Heart right ventricle (tissue), 16 donors: ENCODE measurements around the gene FOLR2. TPM values are rescaled to one million over a fixed set of nuclear protein-coding genes. Genes with fewer than 3 reads are reported as not detected.

Experiments used
- ATAC-seq, 8 donors: fragments of 200-7000 bp; cut with Tn5 transposase; one replicate each; pipeline ENCODE4 v1.9.1; 2020; ENCODE audit warnings: mild to moderate bottlenecking in 8 of 8, moderate library complexity in 8 of 8, moderate number of reproducible peaks in 1 of 8
- DNase-seq, 2 donors: peaks; one replicate each; pipeline ENCODE4 v3.0.0-alpha.2; 2020
- H3K27ac ChIP-seq, 10 donors: fragments of 200-600 bp; sonication (generic) in 2 of 10; one replicate each; pipeline versions ENCODE4 v1.5.0 to v1.8.0; 2020 to 2022; ENCODE audit warnings: mild to moderate bottlenecking in 3 of 10
- H3K27me3 ChIP-seq, 7 donors: fragments of 200-600 bp; one replicate each; pipeline ENCODE4 v1.8.0; 2021 to 2022; ENCODE audit warnings: mild to moderate bottlenecking in 2 of 7
- H3K36me3 ChIP-seq, 9 donors: fragments of 200-600 bp; sonication (generic) in 1 of 9; one replicate each; pipeline versions ENCODE4 v1.5.0 to v1.8.0; 2020 to 2022; ENCODE audit warnings: mild to moderate bottlenecking in 2 of 9
- H3K4me1 ChIP-seq, 9 donors: fragments of 200-600 bp; sonication (generic) in 1 of 9; one replicate each; pipeline versions ENCODE4 v1.5.0 to v1.8.0; 2020 to 2022; ENCODE audit warnings: mild to moderate bottlenecking in 4 of 9
- H3K4me3 ChIP-seq, 10 donors: fragments of 200-600 bp; sonication (generic) in 2 of 10; one replicate each; pipeline versions ENCODE4 v1.5.0 to v1.8.0; 2020 to 2022; ENCODE audit warnings: mild to moderate bottlenecking in 7 of 10, moderate library complexity in 2 of 10
- H3K9me3 ChIP-seq, 11 donors: fragments of 200-600 bp in 10 of 11; sonication (generic) in 2 of 11; one replicate each; pipeline versions ENCODE4 v1.5.0 to v1.8.0; 2013 to 2022; ENCODE audit warnings: mild to moderate bottlenecking in 2 of 11, control low read depth in 1 of 11, moderate library complexity in 1 of 11
- WGBS, 2 donors: extraction: QIAGEN DNeasy Blood & Tissue Kit; methylation state at CpG; one replicate each; pipeline ENCODE4 v1.1.7; 2013; ENCODE audit warnings: inconsistent platforms in 1 of 2; 5-methylcytosine and 5-hydroxymethylcytosine counted together
- intact Hi-C, 10 donors: fragments of 100-400 bp; cut with DNase I; formaldehyde crosslinking; loops; one replicate each; pipeline versions ENCODE4 v1.11.1 to v1.14.2; 2022
- polyA plus RNA-seq, 2 donors: library from polyadenylated mRNA; stranded (reverse); fragments of 200-250 nt; gene quantifications; one replicate each; pipeline ENCODE4 v1.2.3, GENCODE V29; 2013
- total RNA-seq, 10 donors: library from RNA; stranded (reverse); fragmentation: NEBNext Ultra II Directional in 3 of 10; extraction: Animal tissue kit (Norgen Biotek cat#: 25700) in 3 of 10; gene quantifications; one replicate each; pipeline versions ENCODE4 v1.2.1 to v1.2.4, GENCODE V29; 2021 to 2023
- TF ChIP-seq, protein P1 (sequence below), 9 donors: fragments of 200-600 bp; sonication (generic) in 2 of 9; IDR thresholded peaks; one replicate each; pipeline versions ENCODE4 v1.5.0 to v1.8.0; 2021 to 2022; ENCODE audit warnings: antibody characterized with exemption in 9 of 9, mild to moderate bottlenecking in 5 of 9, moderate library complexity in 1 of 9
- donor health status: Arrhythmogenic right ventricular cardiomyopathy.
- donor health status: ischemic (EF 13 %, LVEDD 7.1; RV severe dilation, severe dysfunction).
- donor health status: healthy with polysubstance abuse.
- donor health status: DM: no; HTN: yes; CAD: no.
- donor health status: DM: no; HTN: no; CAD: no.
- donor health status: ischemic (EF 25% LVEDD 6.9; RV normal size, moderate dysfunction).
- donor health status: ischemic (EF 25% LVEDD 5.7; RV mildly dilated, moderate dysfunction).
- donor health status: healthy.
- donor health status: DM: yes; HTN: yes; CAD: no.
- donor health status: Ischemic cardiomyopathy.
- donor health status: ischemic (EF 35%, LVEDD 5.7; RV mildly dilated, moderate dysfunction).
- donor health status: nonischemic (EF 11% LVEDD 7.7; RV severe dilation, severe dysfunction).
- donor health status: DM: yes; HTN: yes; CAD: no.
- donor health status: PGD.
- donor health status: ischemic (EF 29% LVEDD 5.4; RV normal size, mild dysfunction).
- donor health status: nonischemic (EF 23%, LVEDD 6.1; RV moderate dilation, normal function).

FOLR2 gene
- total and polyA plus RNA-seq, 12 donors, result 6.8 to 84.4 (median 10.4) TPM

DNA sequence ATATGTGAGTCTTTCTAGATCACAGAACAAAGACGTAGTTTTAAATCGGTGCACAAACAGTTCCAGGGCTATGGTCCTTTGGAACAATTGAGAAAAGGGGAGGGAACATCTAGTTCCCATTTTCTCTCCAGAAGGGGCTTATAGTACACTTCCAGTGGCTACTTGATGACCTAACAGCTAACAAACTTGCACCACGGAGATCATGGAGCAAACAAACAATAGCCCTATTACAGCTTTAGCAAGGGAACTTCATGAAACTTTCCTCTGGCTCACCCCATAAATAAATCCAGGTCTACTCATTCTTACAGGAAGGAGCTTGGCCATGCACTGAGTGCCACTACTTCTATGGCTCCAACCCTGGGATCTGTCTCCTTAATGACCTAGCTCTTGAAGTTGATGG is 8.3 kb upstream of the FOLR2 start:
- DNase-seq (no peak), ATAC-seq (peak in 1 of 8 donors; percentile 72)
- H3K4me1 ChIP-seq, result peaks cover 0 to 17% (median 0%) of the 10 kb centered on the region in 9 donors
- TF ChIP-seq, protein P1, sequence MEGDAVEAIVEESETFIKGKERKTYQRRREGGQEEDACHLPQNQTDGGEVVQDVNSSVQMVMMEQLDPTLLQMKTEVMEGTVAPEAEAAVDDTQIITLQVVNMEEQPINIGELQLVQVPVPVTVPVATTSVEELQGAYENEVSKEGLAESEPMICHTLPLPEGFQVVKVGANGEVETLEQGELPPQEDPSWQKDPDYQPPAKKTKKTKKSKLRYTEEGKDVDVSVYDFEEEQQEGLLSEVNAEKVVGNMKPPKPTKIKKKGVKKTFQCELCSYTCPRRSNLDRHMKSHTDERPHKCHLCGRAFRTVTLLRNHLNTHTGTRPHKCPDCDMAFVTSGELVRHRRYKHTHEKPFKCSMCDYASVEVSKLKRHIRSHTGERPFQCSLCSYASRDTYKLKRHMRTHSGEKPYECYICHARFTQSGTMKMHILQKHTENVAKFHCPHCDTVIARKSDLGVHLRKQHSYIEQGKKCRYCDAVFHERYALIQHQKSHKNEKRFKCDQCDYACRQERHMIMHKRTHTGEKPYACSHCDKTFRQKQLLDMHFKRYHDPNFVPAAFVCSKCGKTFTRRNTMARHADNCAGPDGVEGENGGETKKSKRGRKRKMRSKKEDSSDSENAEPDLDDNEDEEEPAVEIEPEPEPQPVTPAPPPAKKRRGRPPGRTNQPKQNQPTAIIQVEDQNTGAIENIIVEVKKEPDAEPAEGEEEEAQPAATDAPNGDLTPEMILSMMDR (IDR thresholded peaks at IDR 0.05), result no peak
- no peak overlapping the region for H3K4me3 ChIP-seq
- intact Hi-C loops, result no loop called here
- no peaks in the 10 kb centered on the region for H3K36me3 ChIP-seq
- peaks cover 0 to 6% (median 0%) of the 10 kb centered on the region in 7 donors for H3K27me3 ChIP-seq
- H3K9me3 ChIP-seq, result peaks cover 0 to 22% (median 12%) of the 10 kb centered on the region in 11 donors
- H3K27ac ChIP-seq, result peak overlapping the region in 1 of 10 donors; percentile 8
- 82% methylated on average over 3 of the region's 3 CpGs for WGBS, 2 donors

DNA sequence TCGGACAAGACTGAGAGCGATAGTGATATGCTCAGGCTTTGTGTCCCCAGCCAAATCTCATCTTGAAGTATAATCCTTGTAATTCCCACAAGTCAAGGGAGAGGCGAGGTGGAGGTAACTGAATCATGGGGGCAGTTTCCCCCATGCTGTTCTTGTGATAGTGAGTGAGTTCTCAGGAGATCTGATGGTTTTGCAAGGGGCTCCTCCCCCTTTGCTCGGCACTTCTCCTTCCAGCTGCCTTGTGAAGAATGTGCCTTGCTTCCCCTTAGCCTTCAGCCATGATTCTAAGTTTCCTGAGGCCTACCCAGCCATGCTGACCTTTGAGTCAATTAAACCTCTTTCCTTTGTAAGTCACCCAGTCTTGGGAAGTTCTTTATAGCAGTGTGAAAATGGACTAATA is 7.5 kb upstream of the FOLR2 start:
- intact Hi-C loops, result no loop called here
- TF ChIP-seq, protein P1 (IDR thresholded peaks at IDR 0.05), result no peak
- no peak overlapping the region for H3K4me3 ChIP-seq
- H3K27ac ChIP-seq, result peak overlapping the region in 1 of 10 donors; percentile 8
- H3K27me3 ChIP-seq, result peaks cover 0 to 6% (median 0%) of the 10 kb centered on the region in 7 donors
- WGBS, 2 donors, result 75 to 76% methylated on average over 4 of the region's 4 CpGs
- DNase-seq (no peak), ATAC-seq (no peak)
- H3K36me3 ChIP-seq, result no peaks in the 10 kb centered on the region
- H3K4me1 ChIP-seq, result peaks cover 0 to 17% (median 0%) of the 10 kb centered on the region in 9 donors
- peaks cover 0 to 22% (median 12%) of the 10 kb centered on the region in 11 donors for H3K9me3 ChIP-seq

DNA sequence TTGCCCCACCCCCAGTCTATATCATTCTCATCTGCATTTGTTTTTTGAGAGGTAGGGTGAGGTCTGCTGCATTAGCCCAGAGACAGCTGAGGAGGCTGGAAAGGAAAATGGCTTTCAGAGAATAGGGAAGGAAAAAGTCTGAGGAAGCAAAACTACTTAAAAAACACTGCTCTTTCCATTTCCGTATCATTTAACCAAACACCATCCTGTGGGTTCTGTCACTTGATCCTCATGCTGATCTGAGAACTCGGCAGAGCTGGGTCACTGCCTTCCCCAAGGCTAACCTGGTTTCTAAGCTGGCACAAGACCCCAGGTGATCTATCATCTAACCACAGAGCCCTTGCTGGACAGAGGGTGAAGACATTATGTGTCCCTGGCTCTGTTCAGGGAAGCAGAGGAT is 1.2 kb downstream of the FOLR2 start:
- peaks cover 0 to 28% (median 8%) of the 10 kb centered on the region in 9 donors for H3K4me1 ChIP-seq
- no peaks in the 10 kb centered on the region for H3K36me3 ChIP-seq
- peak overlapping the region in 5 of 10 donors; percentile 1 to 84 (median 28) for H3K27ac ChIP-seq
- peak in 3 of 8 donors; percentile 29 to 66 (median 36) for ATAC-seq
- WGBS, 2 donors, result 37 to 41% methylated on average over 2 of the region's 2 CpGs
- intact Hi-C loops, result no loop called here
- no peaks in the 10 kb centered on the region for H3K9me3 ChIP-seq
- peaks cover 0 to 21% (median 0%) of the 10 kb centered on the region in 7 donors for H3K27me3 ChIP-seq
- H3K4me3 ChIP-seq, result peak overlapping the region in 5 of 10 donors; percentile 3 to 43 (median 26)
- TF ChIP-seq, protein P1 (IDR thresholded peaks at IDR 0.05), result no peak
- DNase-seq, result no peak

DNA sequence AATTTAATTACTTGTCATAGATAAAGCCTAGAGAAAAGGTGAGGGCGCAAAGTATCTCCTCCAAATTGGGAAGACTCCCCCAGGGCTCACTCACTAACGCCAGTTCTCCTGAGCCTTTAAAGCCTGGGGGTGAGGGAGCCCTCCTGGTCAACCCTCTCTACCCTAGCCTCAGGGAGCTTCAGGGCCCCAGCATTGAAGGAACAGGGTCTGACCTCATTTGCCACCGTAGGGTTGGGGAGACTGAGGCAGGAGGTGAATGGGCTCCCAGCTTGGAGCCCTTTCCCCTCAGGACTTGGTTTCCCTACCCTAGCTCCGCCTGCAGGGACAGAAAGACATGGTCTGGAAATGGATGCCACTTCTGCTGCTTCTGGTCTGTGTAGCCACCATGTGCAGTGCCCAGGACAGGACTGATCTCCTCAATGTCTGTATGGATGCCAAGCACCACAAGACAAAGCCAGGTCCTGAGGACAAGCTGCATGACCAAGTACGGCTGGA is 1.7 kb downstream of the FOLR2 start:
- ATAC-seq (no peak), DNase-seq (no peak)
- intact Hi-C loops, result no loop called here
- Histone ChIP-seq H3K27me3 (peaks cover 0 to 21% (median 0%) of the 10 kb centered on the region in 7 donors), H3K4me3 (peak overlapping the region in 4 of 10 donors; percentile 16 to 43 (median 17)), H3K36me3 (no peaks in the 10 kb centered on the region), H3K9me3 (no peaks in the 10 kb centered on the region), H3K4me1 (peaks cover 0 to 29% (median 8%) of the 10 kb centered on the region in 9 donors), H3K27ac (peak overlapping the region in 4 of 10 donors; percentile 10 to 84 (median 38))
- TF ChIP-seq, protein P1 (IDR thresholded peaks at IDR 0.05), result no peak
- WGBS, 2 donors, result 86 to 91% methylated on average over 5 of the region's 5 CpGs
